IPS-NIHi11 (cell line): ENCODE results near the gene MAPKAPK2.
"Not testable (repeated sequence)": the region's sequence is repeated elsewhere in the genome, so short reads cannot be mapped to it uniquely, and the experiment has no call there.

ENCODE experiments used
- DNase-seq: peaks from one replicate; pipeline ENCODE4 v3.0.0; 2012; ENCODE audit warnings: mixed read lengths, low spot score

The MAPKAPK2 gene

GRCh38 chr1:206684478-206685333 lies at the start of gene MAPKAPK2:
MAPKAPK2 (plus strand) TSS chr1:206684905; CDS start chr1:206685230, 325 bp downstream.
- peak; percentile 97 for DNase-seq

- DNase-seq = peak; percentile 96
These were observed 49.4 kb upstream of the MAPKAPK2 start, which contains the start of gene DYRK3 for GRCh38 chr1:206635080-206635977. DYRK3 (plus strand) TSS chr1:206635536; CDS start chr1:206635704, 168 bp downstream.

- no peak for DNase-seq
These were observed 48.7 kb upstream of the MAPKAPK2 start for GRCh38 chr1:206635978-206636345.

GRCh38 chr1:206636671-206637070 lies 48.0 kb upstream of the MAPKAPK2 start:
- no peak for DNase-seq

- no peak for DNase-seq
These were observed 47.1 kb upstream of the MAPKAPK2 start for GRCh38 chr1:206637605-206638004.

- DNase-seq = not testable (repeated sequence)
These were observed 42.6 kb upstream of the MAPKAPK2 start for GRCh38 chr1:206642074-206642473.

GRCh38 chr1:206643118-206643698 lies 41.5 kb upstream of the MAPKAPK2 start:
- no peak for DNase-seq

GRCh38 chr1:206646504-206646903 lies 38.2 kb upstream of the MAPKAPK2 start:
- DNase-seq = no peak

- DNase-seq = no peak
These were observed 37.5 kb upstream of the MAPKAPK2 start for GRCh38 chr1:206647224-206647623.

- no peak for DNase-seq
These were observed 35.3 kb upstream of the MAPKAPK2 start for GRCh38 chr1:206649261-206649921.

GRCh38 chr1:206651014-206651413 lies 33.7 kb upstream of the MAPKAPK2 start:
- DNase-seq = no peak

- DNase-seq = no peak
These were observed 32.5 kb upstream of the MAPKAPK2 start for GRCh38 chr1:206651958-206652890.

- no peak for DNase-seq
These were observed 30.8 kb upstream of the MAPKAPK2 start for GRCh38 chr1:206653715-206654459.

- DNase-seq = no peak
These were observed 29.9 kb upstream of the MAPKAPK2 start for GRCh38 chr1:206654828-206655227.

GRCh38 chr1:206655471-206655882 lies 29.2 kb upstream of the MAPKAPK2 start:
- no peak for DNase-seq

GRCh38 chr1:206656936-206657335 lies 27.8 kb upstream of the MAPKAPK2 start:
- DNase-seq = no peak

GRCh38 chr1:206657751-206658150 lies 27.0 kb upstream of the MAPKAPK2 start:
- DNase-seq = no peak

GRCh38 chr1:206658264-206658980 lies 26.3 kb upstream of the MAPKAPK2 start:
- peak; percentile 87 for DNase-seq

GRCh38 chr1:206658981-206659273 lies 25.8 kb upstream of the MAPKAPK2 start:
- DNase-seq = no peak
